HS-5 (cell line): ENCODE data around the gene KRT8.

Experiments
- DNase-seq: peaks from one replicate; pipeline ENCODE4 v3.0.0-alpha.2; 2012; ENCODE audit warnings: low read depth

Gene KRT8

GRCh38 chr12:52847335-52848102 is 57.4 kb downstream of the KRT8 start:
- DNase-seq: no peak
